HCT116 (cell line): ENCODE results near the gene LMCD1. TPM values are rescaled to one million over a fixed set of nuclear protein-coding genes. Genes with fewer than 3 reads are reported as not detected.

Experiments used
- ATAC-seq: fragments of 200-7000 bp; cut with Tn5 transposase; 2 replicates; pipeline ENCODE4 v1.9.1; 2020; ENCODE audit warnings: mild to moderate bottlenecking, moderate library complexity
- BruUV-seq: library from RNA; stranded (reverse); fragments of 400-500 nt; replicated peaks from 2 replicates; lab custom pipeline; 2021; lab: Mats Ljungman, UMichigan
- CTCF ChIA-PET: fragments of 300-600 bp; sonication (Branson Sonifier 250); formaldehyde crosslinking; loops from one replicate; lab custom pipeline; 2021; ENCODE audit warnings: antibody characterized with exemption; lab: Charles Lee
- POLR2A ChIA-PET: fragments of 300-600, 350-600 bp; sonication (Branson Sonifier 250); formaldehyde crosslinking; loops from one replicate; lab custom pipeline; 2021; ENCODE audit warnings: antibody characterized with exemption; lab: Charles Lee
- RAD21 ChIA-PET, 2 experiments: fragments of 300-600 bp; sonication (Branson Sonifier 250); formaldehyde crosslinking; loops; one replicate each; lab custom pipeline; 2023; ENCODE audit warnings: low total read pairs in 2 of 2; ENCODE audit not compliant: uncharacterized antibody in 2 of 2, unreplicated experiment in 2 of 2, low non-redundant PET in 1 of 2; lab: Charles Lee
- DNase-seq: peaks from one replicate; pipeline ENCODE4 v3.0.0-alpha.2; 2010; ENCODE audit warnings: low read depth, low spot score
- H2AFZ ChIP-seq: fragments of 200-600 bp; shearing (Covaris generic), sonication (generic); 2 replicates; pipeline ENCODE4 v1.6.1; 2017; ENCODE audit warnings: low read depth, mixed run types, mixed read lengths, antibody characterized with exemption, low read length; ENCODE audit not compliant: poor library complexity, severe bottlenecking
- H3K27ac ChIP-seq: 2 replicates; pipeline ENCODE4 v1.5.1; 2012; ENCODE audit warnings: low read depth, low read length
- H3K27me3 ChIP-seq: fragments of 200-600 bp; sonication (generic); 2 replicates; pipeline ENCODE4 v1.6.1; 2016; ENCODE audit warnings: mixed run types, low read length, mixed read lengths; ENCODE audit not compliant: insufficient read depth
- H3K36me3 ChIP-seq, 2 experiments: fragments of 200-500 bp in 1 of 2; fragments of 200-600 bp in 1 of 2; sonication (Bioruptor generic) in 1 of 2; sonication (generic) in 1 of 2; 2 replicates each; pipeline versions ENCODE4 v1.5.1 to v1.6.1; 2014 to 2016; ENCODE audit warnings: low read length in 2 of 2, inconsistent platforms in 1 of 2, mixed read lengths in 1 of 2, mixed run types in 1 of 2; ENCODE audit not compliant: insufficient read depth in 2 of 2, control insufficient read depth in 1 of 2
- H3K4me1 ChIP-seq, 2 experiments: fragments of 200-600 bp in 1 of 2; sonication (generic) in 1 of 2; 2 replicates each; pipeline versions ENCODE4 v1.5.1 to v1.6.1; 2012 to 2017; ENCODE audit warnings: low read length in 2 of 2, inconsistent platforms in 1 of 2, mild to moderate bottlenecking in 1 of 2, mixed read lengths in 1 of 2, mixed run types in 1 of 2, moderate library complexity in 1 of 2; ENCODE audit not compliant: insufficient read depth in 2 of 2, control insufficient read depth in 1 of 2
- H3K4me2 ChIP-seq: fragments of 200-600 bp; sonication (generic); 2 replicates; pipeline ENCODE4 v1.6.1; 2017; ENCODE audit warnings: mixed run types, low read length, mixed read lengths
- H3K4me3 ChIP-seq, 2 experiments: fragments of 200-600 bp in 1 of 2; sonication (generic) in 1 of 2; replicated peaks in 1 of 2; 2 replicates each; pipeline ENCODE4 v1.5.1; 2011 to 2016; ENCODE audit warnings: low read length in 2 of 2, control low read depth in 1 of 2, low read depth in 1 of 2, mild to moderate bottlenecking in 1 of 2, mixed read lengths in 1 of 2, mixed run types in 1 of 2
- H3K79me2 ChIP-seq: fragments of 200-600 bp; sonication (generic); 2 replicates; pipeline ENCODE4 v1.6.1; 2017; ENCODE audit warnings: mild to moderate bottlenecking, mixed run types, low read length, moderate library complexity, mixed read lengths; ENCODE audit not compliant: insufficient read depth
- H3K9ac ChIP-seq: fragments of 200-600 bp; sonication (generic); 2 replicates; pipeline ENCODE4 v1.6.1; 2016; ENCODE audit warnings: low read length, mixed read lengths
- H3K9me2 ChIP-seq: fragments of 200-600 bp; sonication (generic), shearing (Covaris generic); 2 replicates; pipeline ENCODE4 v1.6.1; 2017; ENCODE audit warnings: mixed run types, mild to moderate bottlenecking, moderate library complexity; ENCODE audit not compliant: insufficient read depth
- H3K9me3 ChIP-seq, 2 experiments: fragments of 200-500 bp in 1 of 2; fragments of 200-600 bp in 1 of 2; sonication (Bioruptor generic) in 1 of 2; sonication (generic) in 1 of 2; 2 replicates each; pipeline ENCODE4 v1.6.1; 2014 to 2017; ENCODE audit warnings: low read length in 2 of 2, mixed read lengths in 2 of 2, inconsistent platforms in 1 of 2, low read depth in 1 of 2, mild to moderate bottlenecking in 1 of 2, mixed run types in 1 of 2, moderate library complexity in 1 of 2; ENCODE audit not compliant: control insufficient read depth in 1 of 2, insufficient read depth in 1 of 2
- H4K20me1 ChIP-seq: fragments of 200-600 bp; sonication (generic), shearing (Covaris generic); 2 replicates; pipeline ENCODE4 v1.6.1; 2017; ENCODE audit warnings: mixed run types, mild to moderate bottlenecking, moderate library complexity; ENCODE audit not compliant: insufficient read depth
- CBX3 ChIP-seq: IDR thresholded peaks from 2 replicates; pipeline ENCODE4 v1.6.1; 2012; ENCODE audit warnings: low read depth
- CEBPB ChIP-seq: IDR thresholded peaks from 2 replicates; pipeline ENCODE4 v1.6.1; 2012; ENCODE audit warnings: low read depth
- EGR1 ChIP-seq: IDR thresholded peaks from 2 replicates; pipeline ENCODE4 v1.6.1; 2012; ENCODE audit warnings: low read depth
- ELF1 ChIP-seq: IDR thresholded peaks from 2 replicates; pipeline ENCODE4 v1.6.1; 2012; ENCODE audit warnings: low read depth, borderline replicate concordance
- EZH2 ChIP-seq: fragments of 200-600 bp; sonication (generic); IDR thresholded peaks from 2 replicates; pipeline ENCODE4 v1.6.1; 2017; ENCODE audit warnings: antibody characterized with exemption, mixed run types
- EZH2phosphoT487 ChIP-seq: fragments of 200-600 bp; IDR thresholded peaks from 2 replicates; pipeline ENCODE4 v1.6.1; 2018; ENCODE audit warnings: antibody characterized with exemption, borderline replicate concordance
- JUND ChIP-seq: IDR thresholded peaks from 2 replicates; pipeline ENCODE4 v1.6.1; 2012
- POLR2A ChIP-seq: IDR thresholded peaks from 2 replicates; pipeline ENCODE4 v1.7.0; 2011; ENCODE audit warnings: borderline replicate concordance; ENCODE audit not compliant: insufficient read depth, insufficient read length; ENCODE audit errors: extremely low read depth
- POLR2AphosphoS5 ChIP-seq: IDR thresholded peaks from 2 replicates; pipeline ENCODE4 v1.6.1; 2011; ENCODE audit warnings: mild to moderate bottlenecking, low read depth, low read length, moderate library complexity
- RAD21 ChIP-seq: IDR thresholded peaks from 2 replicates; pipeline ENCODE4 v1.6.1; 2012; ENCODE audit warnings: low read depth, mild to moderate bottlenecking
- SP1 ChIP-seq: IDR thresholded peaks from 2 replicates; pipeline ENCODE4 v1.6.1; 2012; ENCODE audit warnings: low read depth
- SRF ChIP-seq: IDR thresholded peaks from 2 replicates; pipeline ENCODE4 v1.6.1; 2012; ENCODE audit warnings: low read depth
- TCF7L2 ChIP-seq: IDR thresholded peaks from 2 replicates; pipeline ENCODE4 v1.7.0; 2011; ENCODE audit warnings: borderline replicate concordance, inconsistent platforms; ENCODE audit not compliant: insufficient read depth, insufficient read length; ENCODE audit errors: extremely low read depth
- YY1 ChIP-seq: IDR thresholded peaks from 2 replicates; pipeline ENCODE4 v1.6.1; 2011; ENCODE audit warnings: low read length, low read depth, moderate library complexity, mild to moderate bottlenecking; ENCODE audit not compliant: insufficient replicate concordance; ENCODE audit errors: extremely low read depth
- ZFX ChIP-seq: fragments of 450-650 bp; IDR thresholded peaks from 2 replicates; pipeline ENCODE4 v1.6.1; 2017
- intact Hi-C: fragments of 100-400 bp; cut with micrococcal nuclease; formaldehyde crosslinking; loops from 2 replicates; pipeline ENCODE4 v1.10.0; 2022
- total RNA-seq: library from RNA; stranded (reverse); gene quantifications from one replicate; pipeline ENCODE4 v1.2.1, GENCODE V29; 2021; ENCODE audit not compliant: unreplicated experiment
- TF ChIP-seq, protein P1 (sequence below): IDR thresholded peaks from 2 replicates; pipeline ENCODE4 v1.6.1; 2012
- TF ChIP-seq, protein P2 (sequence below): IDR thresholded peaks from 2 replicates; pipeline ENCODE4 v1.6.1; 2012
- TF ChIP-seq, protein P3 (sequence below): IDR thresholded peaks from 2 replicates; pipeline ENCODE4 v1.6.1; 2011; ENCODE audit warnings: mild to moderate bottlenecking, low read length, moderate library complexity; ENCODE audit not compliant: insufficient replicate concordance; ENCODE audit errors: extremely low read depth
- TF ChIP-seq, protein P4 (sequence below), 3 experiments: fragments of 200-600 bp in 1 of 3; sonication (generic) in 1 of 3; IDR thresholded peaks in 2 of 3; conservative IDR thresholded peaks in 1 of 3; 2 replicates each; pipeline ENCODE4 v1.5.1; 2012 to 2017; ENCODE audit warnings: low read depth in 2 of 3, low read length in 2 of 3, antibody characterized with exemption in 1 of 3, borderline replicate concordance in 1 of 3, control low read depth in 1 of 3, mild to moderate bottlenecking in 1 of 3, mixed read lengths in 1 of 3, mixed run types in 1 of 3, moderate library complexity in 1 of 3; ENCODE audit not compliant: insufficient read depth in 1 of 3

LMCD1 gene
- total RNA-seq, 1 experiment from 2014 or later, result 4.6 TPM

DNA sequence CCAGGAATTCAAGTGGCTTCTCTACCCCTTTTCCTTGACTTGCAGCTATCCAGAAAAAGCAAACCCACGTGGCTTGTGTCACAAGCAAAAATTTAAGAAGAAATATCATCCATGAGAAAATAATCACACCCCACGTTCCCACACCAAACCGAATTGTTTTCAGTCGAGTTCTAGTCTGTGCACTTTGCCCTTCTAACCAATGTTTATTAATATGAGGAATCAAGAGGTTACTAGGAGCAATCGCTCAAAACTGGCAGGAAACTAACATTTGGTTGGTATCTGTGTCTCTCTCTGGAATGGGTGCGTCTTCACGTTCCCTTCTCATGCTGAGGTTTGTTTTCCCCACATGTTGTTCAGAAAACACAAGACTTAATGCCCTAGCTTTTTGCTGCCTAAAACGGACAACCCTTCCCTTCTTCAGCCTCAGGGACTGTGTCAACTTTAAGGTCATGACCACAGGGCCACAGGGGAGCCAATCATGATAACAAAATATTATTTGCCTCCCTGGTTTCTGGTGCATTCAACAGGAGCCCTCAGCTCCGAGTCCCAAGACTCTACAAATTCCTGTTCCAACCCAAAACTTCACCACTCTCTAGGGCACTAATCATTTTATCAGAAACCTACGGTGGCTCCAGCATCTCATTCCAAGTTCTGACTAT lies 41.4 kb upstream of the LMCD1 start:
- Histone ChIP-seq H3K27me3 (no peaks in the 10 kb centered on the region; the same call in 1 of the 2 replicates), H3K4me3 (no peak overlapping the region), H3K27ac (no peak overlapping the region), H3K9me2 (no peaks in the 10 kb centered on the region), H3K36me3 (no peaks in the 10 kb centered on the region), H3K9ac (no peak overlapping the region), H3K79me2 (no peaks in the 10 kb centered on the region), H3K9me3 (no peaks in the 10 kb centered on the region), H4K20me1 (no peaks in the 10 kb centered on the region), H2AFZ (no peak overlapping the region), H3K4me2 (no peak overlapping the region), H3K4me1 (no peaks in the 10 kb centered on the region)
- ChIA-PET CTCF (no interaction called here), POLR2A (no interaction called here), RAD21 (no interaction called here)
- TF ChIP-seq EZH2 (no peak), JUND (no peak), CEBPB (no peak), YY1 (no peak), POLR2A (no peak), SP1 (no peak), ZFX (no peak), RAD21 (no peak), SRF (no peak), CBX3 (no peak), ELF1 (no peak), TCF7L2 (no peak), POLR2AphosphoS5 (no peak), EZH2phosphoT487 (no peak), EGR1 (no peak)
- TF ChIP-seq, protein P1, sequence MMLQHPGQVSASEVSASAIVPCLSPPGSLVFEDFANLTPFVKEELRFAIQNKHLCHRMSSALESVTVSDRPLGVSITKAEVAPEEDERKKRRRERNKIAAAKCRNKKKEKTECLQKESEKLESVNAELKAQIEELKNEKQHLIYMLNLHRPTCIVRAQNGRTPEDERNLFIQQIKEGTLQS, result no peak
- TF ChIP-seq, protein P2, sequence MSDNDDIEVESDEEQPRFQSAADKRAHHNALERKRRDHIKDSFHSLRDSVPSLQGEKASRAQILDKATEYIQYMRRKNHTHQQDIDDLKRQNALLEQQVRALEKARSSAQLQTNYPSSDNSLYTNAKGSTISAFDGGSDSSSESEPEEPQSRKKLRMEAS, result no peak
- TF ChIP-seq, protein P3, sequence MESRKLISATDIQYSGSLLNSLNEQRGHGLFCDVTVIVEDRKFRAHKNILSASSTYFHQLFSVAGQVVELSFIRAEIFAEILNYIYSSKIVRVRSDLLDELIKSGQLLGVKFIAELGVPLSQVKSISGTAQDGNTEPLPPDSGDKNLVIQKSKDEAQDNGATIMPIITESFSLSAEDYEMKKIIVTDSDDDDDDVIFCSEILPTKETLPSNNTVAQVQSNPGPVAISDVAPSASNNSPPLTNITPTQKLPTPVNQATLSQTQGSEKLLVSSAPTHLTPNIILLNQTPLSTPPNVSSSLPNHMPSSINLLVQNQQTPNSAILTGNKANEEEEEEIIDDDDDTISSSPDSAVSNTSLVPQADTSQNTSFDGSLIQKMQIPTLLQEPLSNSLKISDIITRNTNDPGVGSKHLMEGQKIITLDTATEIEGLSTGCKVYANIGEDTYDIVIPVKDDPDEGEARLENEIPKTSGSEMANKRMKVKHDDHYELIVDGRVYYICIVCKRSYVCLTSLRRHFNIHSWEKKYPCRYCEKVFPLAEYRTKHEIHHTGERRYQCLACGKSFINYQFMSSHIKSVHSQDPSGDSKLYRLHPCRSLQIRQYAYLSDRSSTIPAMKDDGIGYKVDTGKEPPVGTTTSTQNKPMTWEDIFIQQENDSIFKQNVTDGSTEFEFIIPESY, result no peak
- TF ChIP-seq, protein P4, sequence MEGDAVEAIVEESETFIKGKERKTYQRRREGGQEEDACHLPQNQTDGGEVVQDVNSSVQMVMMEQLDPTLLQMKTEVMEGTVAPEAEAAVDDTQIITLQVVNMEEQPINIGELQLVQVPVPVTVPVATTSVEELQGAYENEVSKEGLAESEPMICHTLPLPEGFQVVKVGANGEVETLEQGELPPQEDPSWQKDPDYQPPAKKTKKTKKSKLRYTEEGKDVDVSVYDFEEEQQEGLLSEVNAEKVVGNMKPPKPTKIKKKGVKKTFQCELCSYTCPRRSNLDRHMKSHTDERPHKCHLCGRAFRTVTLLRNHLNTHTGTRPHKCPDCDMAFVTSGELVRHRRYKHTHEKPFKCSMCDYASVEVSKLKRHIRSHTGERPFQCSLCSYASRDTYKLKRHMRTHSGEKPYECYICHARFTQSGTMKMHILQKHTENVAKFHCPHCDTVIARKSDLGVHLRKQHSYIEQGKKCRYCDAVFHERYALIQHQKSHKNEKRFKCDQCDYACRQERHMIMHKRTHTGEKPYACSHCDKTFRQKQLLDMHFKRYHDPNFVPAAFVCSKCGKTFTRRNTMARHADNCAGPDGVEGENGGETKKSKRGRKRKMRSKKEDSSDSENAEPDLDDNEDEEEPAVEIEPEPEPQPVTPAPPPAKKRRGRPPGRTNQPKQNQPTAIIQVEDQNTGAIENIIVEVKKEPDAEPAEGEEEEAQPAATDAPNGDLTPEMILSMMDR (IDR thresholded peaks at IDR 0.05 in 2 of 3, conservative IDR thresholded peaks at IDR 0.05 in 1 of 3; ENCODE audit: borderline replicate concordance in 1 of 3, insufficient read depth in 1 of 3, low read depth in 2 of 3, low read length in 2 of 3), result no peak
- no TSS peak for BruUV-seq
- ATAC-seq (no peak), DNase-seq (no peak)
- intact Hi-C loops, result no loop called here
